GM18861 (cell line): ENCODE data around the gene ARHGEF38.
"Not testable (repeated sequence)": the region's sequence is repeated elsewhere in the genome, so short reads cannot be mapped to it uniquely, and the experiment has no call there.

Source experiments
- ATAC-seq: cut with Tn5 transposase; IDR thresholded peaks from one replicate; pipeline ENCODE4 v1.9.1; 2021; ENCODE audit not compliant: unreplicated experiment

ARHGEF38 gene

DNA sequence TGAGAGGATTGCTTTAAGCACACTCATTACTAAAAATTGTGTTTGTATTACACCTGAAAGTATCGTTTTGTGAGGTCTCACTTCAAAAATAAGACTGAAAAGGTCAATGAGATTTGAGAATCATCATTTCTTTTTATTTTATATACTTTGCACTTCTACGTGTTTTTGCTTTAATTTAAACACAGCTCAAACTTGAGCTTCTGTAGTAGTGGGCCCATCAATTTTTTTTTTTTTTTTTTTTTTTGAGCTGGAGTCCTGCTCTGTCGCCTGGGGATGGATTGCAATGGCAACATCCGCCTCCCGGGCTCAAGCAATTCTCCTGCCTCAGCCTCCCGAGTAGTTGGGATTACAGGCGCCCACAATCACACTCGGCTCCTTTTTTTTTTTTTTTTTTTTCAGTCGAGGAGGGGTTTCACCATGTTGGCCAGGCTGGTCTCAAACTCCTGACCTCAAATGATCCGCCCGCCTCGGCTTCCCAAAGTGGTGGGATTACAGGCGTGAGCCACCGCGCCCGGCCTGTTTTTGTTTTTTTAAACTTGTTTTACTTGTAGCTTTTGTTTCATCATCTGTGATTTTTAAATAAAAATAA, 157.7 kb downstream of the ARHGEF38 start:
- no peak for ATAC-seq

DNA sequence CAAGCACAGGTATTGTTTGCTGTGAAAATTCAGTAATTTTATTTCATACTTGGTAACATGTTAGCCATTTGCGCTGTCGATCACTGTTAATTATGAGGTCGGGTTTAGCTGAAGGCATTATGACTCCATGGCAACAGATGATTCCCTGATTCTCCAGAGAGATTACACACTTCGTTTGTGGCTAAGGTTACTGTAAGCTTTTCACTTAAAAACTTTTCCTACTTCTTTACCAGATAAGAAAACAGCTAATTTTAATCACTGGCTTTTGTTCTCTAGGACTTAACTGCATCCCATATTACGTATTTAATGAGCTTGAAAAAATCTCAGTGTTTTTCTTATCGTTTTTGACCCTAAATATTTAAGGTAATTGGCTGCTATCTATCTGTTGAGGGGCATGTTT, 158.3 kb downstream of the ARHGEF38 start:
- ATAC-seq, result no peak

DNA sequence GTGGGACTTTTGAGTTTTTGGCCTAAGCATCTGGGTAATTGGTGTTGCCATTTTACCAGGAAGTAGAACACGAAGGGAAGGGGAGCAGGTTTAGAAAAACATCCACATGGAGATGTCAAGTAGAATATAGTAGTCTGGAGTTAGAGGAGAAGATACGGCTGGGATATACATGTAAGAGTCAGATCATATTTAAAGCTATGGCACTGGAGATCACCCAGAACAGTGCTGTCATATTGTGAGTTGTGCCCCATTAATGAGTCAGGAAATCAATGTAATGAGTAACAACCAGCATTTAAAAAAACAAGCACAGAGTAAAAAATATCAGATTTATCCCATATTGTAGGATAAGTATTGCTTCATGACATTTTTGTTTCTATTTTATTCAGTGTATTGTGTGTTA, 160.3 kb downstream of the ARHGEF38 start:
- ATAC-seq, result no peak

DNA sequence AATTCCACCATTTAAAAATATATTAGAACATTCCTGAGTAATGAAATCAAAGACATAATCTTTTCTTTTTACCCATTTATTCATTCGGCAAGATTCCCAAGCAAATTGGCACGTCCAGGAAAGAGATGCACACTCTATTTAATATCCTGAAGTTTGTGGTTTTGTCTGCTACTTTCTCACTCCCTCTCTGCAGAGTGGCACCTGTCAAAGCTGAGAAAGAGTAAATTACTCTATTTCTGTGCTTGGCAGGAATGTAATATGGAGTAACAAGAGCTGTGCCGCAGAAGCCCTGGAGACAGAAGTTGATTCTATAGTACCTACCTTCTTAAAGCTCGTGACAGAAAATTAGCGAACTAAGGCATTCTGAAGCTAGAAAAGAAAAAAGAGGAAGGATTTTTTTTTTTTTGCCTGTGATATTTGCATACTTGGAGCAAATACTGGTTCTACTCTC, 161.7 kb downstream of the ARHGEF38 start:
- ATAC-seq, result peak; percentile 68

DNA sequence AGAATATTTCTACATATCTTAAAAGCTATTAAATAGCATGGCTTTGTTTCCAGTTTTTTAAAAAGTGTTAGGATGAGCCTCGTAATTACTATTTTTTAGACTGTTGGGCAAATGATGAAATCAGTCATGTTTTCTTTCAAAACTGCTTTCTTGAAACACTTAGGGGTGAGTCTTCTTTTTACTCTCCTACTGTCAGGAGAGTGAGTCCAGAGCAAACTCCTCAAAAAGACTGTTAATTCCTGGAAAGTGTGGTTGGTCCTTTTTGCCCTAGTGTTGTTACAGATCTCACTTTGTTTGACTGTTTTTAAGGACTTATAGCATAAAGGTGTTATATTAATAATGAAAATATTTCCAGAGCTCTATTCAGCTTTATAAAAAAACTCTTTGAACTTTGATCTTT, 162.5 kb downstream of the ARHGEF38 start:
- no peak for ATAC-seq

DNA sequence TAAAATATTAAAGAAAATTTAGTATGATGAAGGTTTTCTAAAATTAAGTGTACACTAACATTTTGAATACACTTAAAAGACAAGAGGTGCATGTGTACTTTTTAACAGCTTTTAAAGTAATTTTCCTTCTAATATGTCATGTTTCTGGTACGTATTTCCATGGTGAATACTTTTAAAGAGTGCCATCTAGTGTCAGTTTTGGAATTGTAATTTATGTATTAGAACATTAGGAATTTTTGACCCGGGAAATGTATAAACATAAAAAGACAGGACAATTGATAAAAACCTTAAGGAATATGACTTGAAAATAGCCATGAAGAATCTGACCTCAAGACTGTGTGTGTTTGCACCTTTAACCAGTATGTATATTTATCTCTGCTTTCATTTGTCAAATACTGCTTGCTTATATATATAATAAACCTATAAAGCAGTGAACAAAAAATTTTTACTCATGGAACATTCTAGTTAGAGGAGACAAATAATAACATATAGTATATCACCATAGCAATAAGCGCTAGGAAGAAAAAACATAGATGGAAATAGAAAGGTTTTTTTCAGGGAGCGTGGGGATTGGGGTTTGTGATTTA, 163.4 kb downstream of the ARHGEF38 start:
- ATAC-seq, result no peak

DNA sequence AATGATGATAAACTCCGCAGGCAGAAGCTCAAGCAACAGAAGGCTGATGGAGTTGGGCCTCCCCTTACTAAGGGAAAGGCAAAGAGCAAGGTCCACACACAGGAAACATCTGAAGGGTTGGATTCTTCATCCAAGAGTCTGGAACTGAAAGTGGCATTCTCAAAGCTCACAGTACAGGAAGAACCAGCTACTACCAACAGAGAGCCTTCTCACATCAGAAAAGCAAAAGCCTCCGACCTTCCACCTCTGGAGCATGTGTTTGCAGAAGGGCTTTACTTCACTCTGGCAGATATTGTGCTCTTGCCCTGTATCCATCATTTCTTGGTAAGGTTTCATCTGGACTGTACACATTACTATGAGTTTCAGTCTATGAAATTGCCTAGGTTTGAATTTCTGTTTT, 166.8 kb downstream of the ARHGEF38 start:
- no peak for ATAC-seq

DNA sequence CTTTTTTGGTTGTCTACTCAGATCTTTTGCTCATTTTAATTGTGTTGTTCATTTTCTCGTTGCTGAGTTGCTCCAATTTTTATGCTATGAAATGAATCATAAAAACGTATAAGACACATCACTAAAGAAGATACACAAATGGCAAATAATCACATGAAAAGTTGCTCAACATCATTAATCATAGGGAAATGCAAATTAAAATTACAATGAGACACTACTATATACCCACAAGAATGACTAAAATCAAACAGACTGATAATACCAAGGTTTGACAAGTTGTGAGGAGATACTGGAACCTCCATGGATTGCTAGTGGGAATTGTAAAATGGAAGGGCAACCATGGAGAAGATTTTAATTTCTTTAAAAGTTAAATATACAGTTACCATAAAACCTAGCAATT, 173.2 kb downstream of the ARHGEF38 start:
- no peak for ATAC-seq

DNA sequence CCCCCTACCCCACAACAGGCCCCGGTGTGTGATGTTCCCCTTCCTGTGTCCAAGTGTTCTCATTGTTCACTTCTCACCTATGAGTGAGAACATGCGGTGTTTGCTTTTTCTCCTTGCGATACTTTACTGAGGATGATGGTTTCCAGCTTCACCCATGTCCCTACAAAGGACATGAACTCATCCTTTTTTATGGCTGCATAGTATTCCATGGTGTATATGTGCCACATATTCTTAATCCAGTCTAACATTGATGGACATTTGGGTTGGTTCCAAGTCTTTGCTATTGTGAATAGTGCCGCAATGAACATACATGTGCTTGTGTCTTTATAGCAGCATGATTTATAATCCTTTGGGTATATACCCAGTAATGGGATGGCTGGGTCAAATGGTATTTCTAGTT, 177.5 kb downstream of the ARHGEF38 start:
- not testable (repeated sequence) for ATAC-seq
